ENCODE data around the gene NPR2. TPM values are rescaled to one million over a fixed set of nuclear protein-coding genes. Genes with fewer than 3 reads are reported as not detected.
A peak's percentile ranks its signal among the peaks of the same experiment; 100 is the strongest.

NPR2 gene
- total and polyA plus RNA-seq, 2 of the 13 experiments (the other 11 are each of a cell fraction or from before 2014, with no cell fraction given), result 7.4 to 9.4 TPM

- no peak for TF ChIP-seq AHDC1 (CRISPR knock-in tag; IDR thresholded peaks at IDR 0.05; ENCODE audit: borderline replicate concordance)
- peak; percentile 71 for TF ChIP-seq PHF8 (CRISPR knock-in tag; IDR thresholded peaks at IDR 0.05)
- no peak for TF ChIP-seq GATA4 (IDR thresholded peaks at IDR 0.05; ENCODE audit: borderline replicate concordance, low read depth)
- peak; percentile 72 for TF ChIP-seq FOSL2 (CRISPR knock-in tag; IDR thresholded peaks at IDR 0.05)
- TF ChIP-seq ATM (IDR thresholded peaks at IDR 0.05; ENCODE audit: borderline replicate concordance), result no peak
- TF ChIP-seq IKZF1 (IDR thresholded peaks at IDR 0.05), result no peak
- TF ChIP-seq EZH2 (conservative IDR thresholded peaks at IDR 0.05; ENCODE audit: low read depth, low read length), result no peak
- TF ChIP-seq ZFP82 (CRISPR knock-in tag; IDR thresholded peaks at IDR 0.05; ENCODE audit: borderline replicate concordance), result no peak
- no peak for TF ChIP-seq SOX6 (IDR thresholded peaks at IDR 0.05)
- TF ChIP-seq SOX6 (CRISPR knock-in tag; IDR thresholded peaks at IDR 0.05), result peak; percentile 46
- TF ChIP-seq HMGXB3 (CRISPR knock-in tag; IDR thresholded peaks at IDR 0.05; ENCODE audit: borderline replicate concordance), result no peak; the same call in 1 of the 2 replicates
- TF ChIP-seq ETV6 (CRISPR knock-in tag; conservative IDR thresholded peaks at IDR 0.05), result no peak
- TF ChIP-seq ZNF552 (CRISPR knock-in tag; IDR thresholded peaks at IDR 0.05; ENCODE audit: borderline replicate concordance), result no peak
- no peak for TF ChIP-seq ZFP36 (IDR thresholded peaks at IDR 0.05; ENCODE audit: borderline replicate concordance, low read depth, low read length, partially characterized antibody)
- no peak; the same call in 1 of the 2 replicates for TF ChIP-seq BATF2 (CRISPR knock-in tag; IDR thresholded peaks at IDR 0.05)
- TF ChIP-seq NPAS2 (CRISPR knock-in tag; IDR thresholded peaks at IDR 0.05; ENCODE audit: borderline replicate concordance), result no peak
- TF ChIP-seq ZNF143 (CRISPR knock-in tag; IDR thresholded peaks at IDR 0.05), result peak; percentile 46; the same call in 1 of the 2 replicates
- 0 out of 2 replicates have a peak, but pooled peaks have one; percentile 14 for TF ChIP-seq ZKSCAN8 (CRISPR knock-in tag; IDR thresholded peaks at IDR 0.05; ENCODE audit: borderline replicate concordance)
These were observed 34.8 kb upstream of the NPR2 start (continued) for GRCh38 chr9:35756275-35757225.
